Spinal cord (tissue), 10 donors: ENCODE measurements around the gene MSI2. TPM values are rescaled to one million over a fixed set of nuclear protein-coding genes. Genes with fewer than 3 reads are reported as not detected.

Source experiments
- DNase-seq, 6 donors: peaks; one replicate each; pipeline versions ENCODE4 v3.0.0 to v3.0.0-alpha.2; 2013 to 2015; ENCODE audit warnings: low spot score in 6 of 6, low read depth in 4 of 6
- H3K27ac ChIP-seq: one replicate; pipeline ENCODE4 v1.5.1; 2013; ENCODE audit warnings: low read depth, low read length, control low read depth
- H3K27me3 ChIP-seq: one replicate; pipeline ENCODE4 v1.6.1; 2013; ENCODE audit warnings: low read length; ENCODE audit not compliant: control insufficient read depth, insufficient read depth
- H3K36me3 ChIP-seq: one replicate; pipeline ENCODE4 v1.6.1; 2013; ENCODE audit warnings: low read length; ENCODE audit not compliant: control insufficient read depth, insufficient read depth
- H3K4me1 ChIP-seq: one replicate; pipeline ENCODE4 v1.6.1; 2013; ENCODE audit warnings: low read length; ENCODE audit not compliant: control insufficient read depth, insufficient read depth
- H3K4me3 ChIP-seq: one replicate; pipeline ENCODE4 v1.5.1; 2013; ENCODE audit warnings: low read depth, low read length, control low read depth
- H3K9me3 ChIP-seq: one replicate; pipeline ENCODE4 v1.6.1; 2013; ENCODE audit warnings: low read length; ENCODE audit not compliant: control insufficient read depth, insufficient read depth
- WGBS: methylation state at CpG from one replicate; pipeline ENCODE4 v1.1.5; 2013; ENCODE audit warnings: missing lambda C conversion rate; ENCODE audit not compliant: insufficient coverage; 5-methylcytosine and 5-hydroxymethylcytosine counted together
- polyA plus RNA-seq, 2 donors: library from polyadenylated mRNA; unstranded; fragments of 120-200 nt; gene quantifications; one replicate each; pipeline ENCODE4 v1.2.1, GENCODE V29; 2013; ENCODE audit not compliant: insufficient read length in 2 of 2
- total RNA-seq, 2 donors: library from RNA; depleted of rRNA in 1 of 2; stranded (reverse); fragments of 120-200 nt in 1 of 2; fragments of >200 nt in 1 of 2; gene quantifications; one replicate each; pipeline versions ENCODE4 v1.2.3 to v1.2.4, GENCODE V29; 2013 to 2014
- donor health status: healthy.

MSI2 gene
- total and polyA plus RNA-seq, 4 donors: 92.8 to 167 (median 109) TPM

- no CpG with 5 or more reads among the region's 7 CpGs for WGBS
- no peak overlapping the region for H3K27ac ChIP-seq
Observed at GRCh38 chr17:57363998-57364643, 107.8 kb downstream of the MSI2 start.

GRCh38 chr17:57365420-57365819, 109.1 kb downstream of the MSI2 start:
- Histone ChIP-seq H3K4me1 (peaks cover 39% of the 10 kb centered on the region), H3K9me3 (no peaks in the 10 kb centered on the region), H3K27me3 (no peaks in the 10 kb centered on the region), H3K27ac (no peak overlapping the region), H3K4me3 (no peak overlapping the region), H3K36me3 (no peaks in the 10 kb centered on the region)
- DNase-seq: no peak
- 82% methylated on average over 3 of the region's 3 CpGs for WGBS

More at GRCh38 chr17:57363998-57364643, 107.8 kb downstream of the MSI2 start:
- H3K36me3 ChIP-seq: no peaks in the 10 kb centered on the region
- peak in 2 of 6 donors; percentile 66 to 92 for DNase-seq
- H3K9me3 ChIP-seq: no peaks in the 10 kb centered on the region
- H3K27me3 ChIP-seq: no peaks in the 10 kb centered on the region
- H3K4me3 ChIP-seq: no peak overlapping the region
- peaks cover 45% of the 10 kb centered on the region for H3K4me1 ChIP-seq

GRCh38 chr17:57366177-57366557, 109.8 kb downstream of the MSI2 start:
- H3K4me1 ChIP-seq: peaks cover 40% of the 10 kb centered on the region
- WGBS: 85% methylated on average over 3 of the region's 6 CpGs
- no peak overlapping the region for H3K27ac ChIP-seq
- no peaks in the 10 kb centered on the region for H3K9me3 ChIP-seq
- DNase-seq: no peak
- H3K4me3 ChIP-seq: no peak overlapping the region
- H3K36me3 ChIP-seq: no peaks in the 10 kb centered on the region
- no peaks in the 10 kb centered on the region for H3K27me3 ChIP-seq

- Histone ChIP-seq H3K9me3 (no peaks in the 10 kb centered on the region), H3K27ac (peak overlapping the region; percentile 34), H3K4me1 (peaks cover 40% of the 10 kb centered on the region), H3K4me3 (no peak overlapping the region), H3K27me3 (no peaks in the 10 kb centered on the region), H3K36me3 (no peaks in the 10 kb centered on the region)
- DNase-seq: peak in 1 of 6 donors; percentile 90
- WGBS: 92% methylated on average over 2 of the region's 13 CpGs
Observed at GRCh38 chr17:57366558-57367351, 110.4 kb downstream of the MSI2 start.

- H3K36me3 ChIP-seq: no peaks in the 10 kb centered on the region
Observed at GRCh38 chr17:57368637-57369336, 112.5 kb downstream of the MSI2 start.

GRCh38 chr17:57369509-57369945, 113.2 kb downstream of the MSI2 start:
- no peaks in the 10 kb centered on the region for H3K27me3 ChIP-seq
- 60% methylated on average over 2 of the region's 2 CpGs for WGBS
- no peaks in the 10 kb centered on the region for H3K36me3 ChIP-seq
- DNase-seq: no peak
- H3K9me3 ChIP-seq: peaks cover 6% of the 10 kb centered on the region
- H3K4me1 ChIP-seq: peaks cover 31% of the 10 kb centered on the region
- H3K4me3 ChIP-seq: no peak overlapping the region
- H3K27ac ChIP-seq: peak overlapping the region; percentile 2

More at GRCh38 chr17:57368637-57369336, 112.5 kb downstream of the MSI2 start:
- peak in 1 of 6 donors; percentile 11 for DNase-seq
- H3K27me3 ChIP-seq: no peaks in the 10 kb centered on the region
- H3K4me1 ChIP-seq: peaks cover 38% of the 10 kb centered on the region
- H3K4me3 ChIP-seq: no peak overlapping the region
- 83% methylated on average over 3 of the region's 6 CpGs for WGBS
- peak overlapping the region; percentile 42 for H3K27ac ChIP-seq
- peaks cover 3% of the 10 kb centered on the region for H3K9me3 ChIP-seq

GRCh38 chr17:57370037-57370581, 113.8 kb downstream of the MSI2 start:
- H3K4me1 ChIP-seq: peaks cover 31% of the 10 kb centered on the region
- H3K36me3 ChIP-seq: no peaks in the 10 kb centered on the region
- no peaks in the 10 kb centered on the region for H3K27me3 ChIP-seq
- 46% methylated on average over 2 of the region's 6 CpGs for WGBS
- DNase-seq: no peak
- no peak overlapping the region for H3K4me3 ChIP-seq
- H3K27ac ChIP-seq: no peak overlapping the region
- H3K9me3 ChIP-seq: peaks cover 6% of the 10 kb centered on the region

GRCh38 chr17:57370619-57371018, 114.3 kb downstream of the MSI2 start:
- WGBS: 100% methylated on average over 2 of the region's 4 CpGs

GRCh38 chr17:57372156-57372555, 115.8 kb downstream of the MSI2 start:
- Histone ChIP-seq H3K9me3 (peaks cover 6% of the 10 kb centered on the region), H3K36me3 (peaks cover 2% of the 10 kb centered on the region), H3K4me1 (peaks cover 25% of the 10 kb centered on the region), H3K4me3 (no peak overlapping the region), H3K27ac (no peak overlapping the region), H3K27me3 (no peaks in the 10 kb centered on the region)
- DNase-seq: no peak
- no CpG with 5 or more reads among the region's 3 CpGs for WGBS

More at GRCh38 chr17:57370619-57371018, 114.3 kb downstream of the MSI2 start:
- H3K4me1 ChIP-seq: peaks cover 36% of the 10 kb centered on the region
- DNase-seq: no peak
- H3K9me3 ChIP-seq: peaks cover 6% of the 10 kb centered on the region
- no peaks in the 10 kb centered on the region for H3K27me3 ChIP-seq
- H3K27ac ChIP-seq: no peak overlapping the region
- H3K36me3 ChIP-seq: peaks cover under 1% of the 10 kb centered on the region
- H3K4me3 ChIP-seq: no peak overlapping the region
